GM12878 (cell line): ENCODE results near the gene SRPRB. TPM values are rescaled to one million over a fixed set of nuclear protein-coding genes. Genes with fewer than 3 reads are reported as not detected.

Experiments used
- ATAC-seq: fragments of 200-7000 bp; cut with Tn5 transposase; 3 replicates; pipeline ENCODE4 v1.9.1; 2020; ENCODE audit warnings: mild to moderate bottlenecking, moderate library complexity
- BruUV-seq: library from RNA; stranded (reverse); fragments of 400-500 nt; replicated peaks from 2 replicates; lab custom pipeline; 2021; lab: Mats Ljungman, UMichigan
- CTCF ChIA-PET: fragments of 300-600 bp; sonication (Branson Sonifier 250); formaldehyde crosslinking; extraction: SDS; loops from one replicate; lab custom pipeline; 2021; ENCODE audit warnings: inconsistent platforms; lab: Yijun Ruan, JAX
- POLR2A ChIA-PET: fragments of 350-600 bp; formaldehyde crosslinking; extraction: SDS; loops from one replicate; lab custom pipeline; 2021; ENCODE audit warnings: inconsistent platforms; lab: Charles Lee
- RAD21 ChIA-PET: fragments of 300-600 bp; sonication (Branson Sonifier 250); formaldehyde crosslinking; loops from one replicate; lab custom pipeline; 2023; ENCODE audit warnings: antibody characterized with exemption; ENCODE audit not compliant: unreplicated experiment; lab: Charles Lee
- SMC1A ChIA-PET: fragments of 300-600 bp; sonication (Branson Sonifier 250); formaldehyde crosslinking; loops from one replicate; lab custom pipeline; 2023; ENCODE audit not compliant: unreplicated experiment, uncharacterized antibody; lab: Charles Lee
- DNase-seq: peaks from one replicate; pipeline ENCODE4 v3.0.0-alpha.2; 2011; ENCODE audit warnings: low read depth, low spot score
- FAIRE-seq: peaks from 3 replicates; lab custom pipeline; 2011; peaks lifted over from hg19 to GRCh38; lab: Jason Lieb, UNC
- H2AFZ ChIP-seq: 2 replicates; pipeline ENCODE4 v1.6.0; 2011; ENCODE audit warnings: low read depth, low read length, control low read depth; ENCODE audit not compliant: control insufficient read depth
- H3K27ac ChIP-seq: 2 replicates; pipeline ENCODE4 v1.5.1; 2011; ENCODE audit warnings: control low read depth; ENCODE audit not compliant: control insufficient read depth, insufficient read depth
- H3K27me3 ChIP-seq, 2 experiments: replicated peaks in 1 of 2; 2 replicates each; pipeline versions ENCODE4 v1.6.0 to v1.6.1; 2011; ENCODE audit warnings: low read length in 1 of 2; ENCODE audit not compliant: control insufficient read depth in 2 of 2, insufficient read depth in 2 of 2
- H3K36me3 ChIP-seq, 2 experiments: 2 replicates each; pipeline ENCODE4 v1.5.1; 2011; ENCODE audit warnings: low read length in 1 of 2; ENCODE audit not compliant: control insufficient read depth in 2 of 2, insufficient read depth in 2 of 2
- H3K4me1 ChIP-seq: 2 replicates; pipeline ENCODE4 v1.6.1; 2011; ENCODE audit warnings: mild to moderate bottlenecking, low read length, moderate library complexity, mixed read lengths; ENCODE audit not compliant: control insufficient read depth, insufficient read depth
- H3K4me2 ChIP-seq: 2 replicates; pipeline ENCODE4 v1.6.0; 2011; ENCODE audit warnings: control low read depth; ENCODE audit not compliant: control insufficient read depth, insufficient read depth
- H3K4me3 ChIP-seq: fragments of 200-600 bp; sonication (generic); 2 replicates; pipeline ENCODE4 v1.5.1; 2016
- H3K79me2 ChIP-seq: 2 replicates; pipeline ENCODE4 v1.6.0; 2011; ENCODE audit warnings: low read length; ENCODE audit not compliant: control insufficient read depth, insufficient read depth
- H3K9ac ChIP-seq: 2 replicates; pipeline ENCODE4 v1.8.0; 2011; ENCODE audit warnings: low read length, control low read depth, mixed read lengths; ENCODE audit not compliant: control insufficient read depth, insufficient read depth
- H3K9me3 ChIP-seq: replicated peaks from 3 replicates; pipeline ENCODE4 v1.5.1; 2011; ENCODE audit warnings: mild to moderate bottlenecking, low read length; ENCODE audit not compliant: control insufficient read depth, insufficient read depth
- H4K20me1 ChIP-seq: 2 replicates; pipeline ENCODE4 v1.6.0; 2011; ENCODE audit not compliant: control insufficient read depth, insufficient read depth
- ASH2L ChIP-seq: fragments of 300-600, 200-600 bp; sonication (generic); IDR thresholded peaks from 2 replicates; pipeline ENCODE4 v1.6.1; 2017; ENCODE audit warnings: low read depth, mild to moderate bottlenecking, borderline replicate concordance
- REST ChIP-seq: IDR thresholded peaks from 2 replicates; pipeline ENCODE4 v1.6.1; 2012; ENCODE audit warnings: mild to moderate bottlenecking, low read depth, low read length
- SMARCA5 ChIP-seq: fragments of 450-650 bp; IDR thresholded peaks from 2 replicates; pipeline ENCODE4 v1.6.1; 2017; ENCODE audit warnings: mild to moderate bottlenecking
- STAT3 ChIP-seq: IDR thresholded peaks from 2 replicates; pipeline ENCODE4 v1.6.1; 2011; ENCODE audit warnings: low read depth, low read length, improper control_type of control experiment
- WGBS: methylation state at CpG from one replicate; pipeline ENCODE4 v1.1.6; 2016; ENCODE audit warnings: low lambda C conversion rate; ENCODE audit not compliant: insufficient replicate concordance, insufficient coverage; ENCODE audit errors: missing lambda C conversion rate; 5-methylcytosine and 5-hydroxymethylcytosine counted together
- in situ Hi-C: fragments of 300-500 bp; cut with MboI; formaldehyde crosslinking; loops from 9 replicates; pipeline ENCODE4 v1.14.3; 2018; ENCODE audit warnings: mixed read lengths
- intact Hi-C: fragments of 100-400 bp; cut with micrococcal nuclease; formaldehyde crosslinking; loops from one replicate; pipeline ENCODE4 v1.14.2; 2022; ENCODE audit not compliant: unreplicated experiment
- polyA plus RNA-seq, 11 experiments: library from polyadenylated mRNA; depleted of rRNA in 4 of 11; unstranded in 6 of 11; stranded (reverse) in 5 of 11; fragments of >200 nt; fragmentation: Nextera tagmentation in 4 of 11; fragmentation: Illumina TruSeq in 1 of 11; extraction: Ambion mirVana in 4 of 11; extraction: Trizol in 1 of 11; gene quantifications; 1 replicate in 1 of 11; 2 replicates in 10 of 11; pipeline versions ENCODE4 v1.2.1 to v1.2.3, GENCODE V29; 2011 to 2016; ENCODE audit warnings: inconsistent platforms in 2 of 11, missing spikeins in 2 of 11, low read depth in 1 of 11
- total RNA-seq, 4 experiments: library from RNA; depleted of rRNA in 3 of 4; stranded (reverse); fragments of >200 nt in 3 of 4; fragmentation: Illumina TruSeq in 1 of 4; extraction: Trizol in 1 of 4; gene quantifications; 2 replicates each; pipeline versions ENCODE4 v1.2.1 to v1.2.3, GENCODE V29; 2013 to 2021
- TF ChIP-seq, protein P1 (sequence below): IDR thresholded peaks from 2 replicates; pipeline ENCODE4 v1.6.1; 2011; ENCODE audit warnings: low read depth, mild to moderate bottlenecking, low read length, moderate library complexity, borderline replicate concordance; ENCODE audit errors: extremely low read depth

SRPRB gene
- total and polyA plus RNA-seq, 10 of the 15 experiments (the other 5 are each of a cell fraction or from before 2014, with no cell fraction given): 30.6 to 107 (median 46.6) TPM

DNA sequence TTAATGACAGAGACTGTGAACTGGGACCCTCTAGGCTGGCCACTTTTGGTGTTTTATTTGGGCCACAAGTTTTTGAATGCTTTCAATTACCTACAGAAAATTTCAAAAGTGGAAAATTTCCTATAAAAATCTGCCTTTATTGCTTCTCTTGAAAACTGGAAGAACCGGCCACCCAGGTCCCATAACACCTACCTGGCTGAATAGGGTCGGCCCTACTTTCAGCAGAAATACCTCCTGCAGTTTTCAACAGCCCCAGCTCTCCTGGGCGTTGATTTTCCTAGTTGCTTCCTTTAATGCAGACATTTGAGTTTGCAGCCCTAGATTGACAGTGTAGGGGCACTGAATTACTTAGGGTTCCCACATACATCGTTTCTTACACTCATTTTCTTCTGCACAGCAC, 719 bp upstream of the SRPRB start:
- Histone ChIP-seq H3K27ac (no peak overlapping the region), H3K4me2 (peak overlapping the region; percentile 58), H4K20me1 (no peaks in the 10 kb centered on the region), H3K4me1 (no peaks in the 10 kb centered on the region; the same call in 1 of the 2 replicates), H3K36me3 (no peaks in the 10 kb centered on the region), H3K79me2 (peaks cover 23% of the 10 kb centered on the region), H3K9ac (no peak overlapping the region), H3K4me3 (peak overlapping the region; percentile 74; the same call in 1 of the 2 replicates), H3K27me3 (no peaks in the 10 kb centered on the region), H3K9me3 (no peaks in the 10 kb centered on the region), H2AFZ (peak overlapping the region; percentile 96)
- ChIA-PET POLR2A (no interaction called here), SMC1A (no interaction called here), CTCF (no interaction called here), RAD21 (no interaction called here)
- BruUV-seq: no TSS peak
- ATAC-seq (no peak), FAIRE-seq (no peak), DNase-seq (no peak)
- intact Hi-C loops (loop anchor here (2.0 to 5.0 kb wide), 3 partner anchors 142 to 682 kb away; partner anchors contain the start of genes ANAPC13 and CEP63), in situ Hi-C loops (no loop called here)
- 74% methylated on average over 4 of the region's 4 CpGs for WGBS
- TF ChIP-seq SMARCA5 (no peak), ASH2L (no peak), STAT3 (no peak), REST (no peak)
- TF ChIP-seq, protein P1, sequence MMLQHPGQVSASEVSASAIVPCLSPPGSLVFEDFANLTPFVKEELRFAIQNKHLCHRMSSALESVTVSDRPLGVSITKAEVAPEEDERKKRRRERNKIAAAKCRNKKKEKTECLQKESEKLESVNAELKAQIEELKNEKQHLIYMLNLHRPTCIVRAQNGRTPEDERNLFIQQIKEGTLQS: no peak
